ENCODE measurements around the gene MYH7B.

The MYH7B gene

GRCh38 chr20:35004051-35004725 is 48.5 kb downstream of the MYH7B start:
- TF ChIP-seq, protein P1, sequence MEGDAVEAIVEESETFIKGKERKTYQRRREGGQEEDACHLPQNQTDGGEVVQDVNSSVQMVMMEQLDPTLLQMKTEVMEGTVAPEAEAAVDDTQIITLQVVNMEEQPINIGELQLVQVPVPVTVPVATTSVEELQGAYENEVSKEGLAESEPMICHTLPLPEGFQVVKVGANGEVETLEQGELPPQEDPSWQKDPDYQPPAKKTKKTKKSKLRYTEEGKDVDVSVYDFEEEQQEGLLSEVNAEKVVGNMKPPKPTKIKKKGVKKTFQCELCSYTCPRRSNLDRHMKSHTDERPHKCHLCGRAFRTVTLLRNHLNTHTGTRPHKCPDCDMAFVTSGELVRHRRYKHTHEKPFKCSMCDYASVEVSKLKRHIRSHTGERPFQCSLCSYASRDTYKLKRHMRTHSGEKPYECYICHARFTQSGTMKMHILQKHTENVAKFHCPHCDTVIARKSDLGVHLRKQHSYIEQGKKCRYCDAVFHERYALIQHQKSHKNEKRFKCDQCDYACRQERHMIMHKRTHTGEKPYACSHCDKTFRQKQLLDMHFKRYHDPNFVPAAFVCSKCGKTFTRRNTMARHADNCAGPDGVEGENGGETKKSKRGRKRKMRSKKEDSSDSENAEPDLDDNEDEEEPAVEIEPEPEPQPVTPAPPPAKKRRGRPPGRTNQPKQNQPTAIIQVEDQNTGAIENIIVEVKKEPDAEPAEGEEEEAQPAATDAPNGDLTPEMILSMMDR (conservative IDR thresholded peaks at IDR 0.05; ENCODE audit: low read depth, low read length): no peak
- no peak overlapping the region for H3K4me3 ChIP-seq (ENCODE audit: low read depth, low read length)
- no peak for DNase-seq (ENCODE audit: low read depth)

- no peak overlapping the region for H3K4me3 ChIP-seq (ENCODE audit: low read depth, low read length)
- DNase-seq (ENCODE audit: low read depth): no peak
- TF ChIP-seq, protein P1 (conservative IDR thresholded peaks at IDR 0.05; ENCODE audit: low read depth, low read length): no peak
Observed at GRCh38 chr20:35004749-35005462, 49.2 kb downstream of the MYH7B start.
